Lower lobe of right lung (tissue), 2 donors: ENCODE data around the gene MROH2A. TPM values are rescaled to one million over a fixed set of nuclear protein-coding genes. Genes with fewer than 3 reads are reported as not detected.
A peak's percentile ranks its signal among the peaks of the same experiment; 100 is the strongest.

Experiments used
- ATAC-seq, 2 donors: fragments of 200-7000 bp; cut with Tn5 transposase; one replicate each; pipeline ENCODE4 v1.9.1; 2020 to 2022; ENCODE audit warnings: mild to moderate bottlenecking in 2 of 2, moderate library complexity in 2 of 2
- DNase-seq: peaks from one replicate; pipeline ENCODE4 v3.0.0-alpha.2; 2020
- H3K27ac ChIP-seq: fragments of 200-600 bp; one replicate; pipeline ENCODE4 v1.8.0; 2022
- H3K27me3 ChIP-seq: fragments of 200-600 bp; one replicate; pipeline ENCODE4 v1.8.0; 2022; ENCODE audit warnings: low read depth
- H3K36me3 ChIP-seq: fragments of 200-600 bp; one replicate; pipeline ENCODE4 v1.8.0; 2022; ENCODE audit warnings: mild to moderate bottlenecking
- H3K4me1 ChIP-seq: fragments of 200-600 bp; one replicate; pipeline ENCODE4 v1.8.0; 2022
- H3K4me3 ChIP-seq: fragments of 200-600 bp; one replicate; pipeline ENCODE4 v1.8.0; 2022; ENCODE audit warnings: mild to moderate bottlenecking
- H3K9me3 ChIP-seq: fragments of 200-600 bp; one replicate; pipeline ENCODE4 v1.8.0; 2022
- intact Hi-C: fragments of 100-400 bp; cut with DNase I; formaldehyde crosslinking; loops from one replicate; pipeline ENCODE4 v1.11.0; 2022
- total RNA-seq: library from RNA; stranded (reverse); fragmentation: NEBNext Ultra II Directional; extraction: Animal tissue kit (Norgen Biotek cat#: 25700); gene quantifications from one replicate; pipeline ENCODE4 v1.2.1, GENCODE V29; 2021
- TF ChIP-seq, protein P1 (sequence below): fragments of 200-600 bp; IDR thresholded peaks from one replicate; pipeline ENCODE4 v1.8.0; 2022; ENCODE audit warnings: antibody characterized with exemption, mild to moderate bottlenecking
- donor health status: DM: no; HTN: yes; CAD: no; lungs with severe emphysema.

MROH2A gene
- total RNA-seq, 1 donor from 2014 or later, result not detected

DNA sequence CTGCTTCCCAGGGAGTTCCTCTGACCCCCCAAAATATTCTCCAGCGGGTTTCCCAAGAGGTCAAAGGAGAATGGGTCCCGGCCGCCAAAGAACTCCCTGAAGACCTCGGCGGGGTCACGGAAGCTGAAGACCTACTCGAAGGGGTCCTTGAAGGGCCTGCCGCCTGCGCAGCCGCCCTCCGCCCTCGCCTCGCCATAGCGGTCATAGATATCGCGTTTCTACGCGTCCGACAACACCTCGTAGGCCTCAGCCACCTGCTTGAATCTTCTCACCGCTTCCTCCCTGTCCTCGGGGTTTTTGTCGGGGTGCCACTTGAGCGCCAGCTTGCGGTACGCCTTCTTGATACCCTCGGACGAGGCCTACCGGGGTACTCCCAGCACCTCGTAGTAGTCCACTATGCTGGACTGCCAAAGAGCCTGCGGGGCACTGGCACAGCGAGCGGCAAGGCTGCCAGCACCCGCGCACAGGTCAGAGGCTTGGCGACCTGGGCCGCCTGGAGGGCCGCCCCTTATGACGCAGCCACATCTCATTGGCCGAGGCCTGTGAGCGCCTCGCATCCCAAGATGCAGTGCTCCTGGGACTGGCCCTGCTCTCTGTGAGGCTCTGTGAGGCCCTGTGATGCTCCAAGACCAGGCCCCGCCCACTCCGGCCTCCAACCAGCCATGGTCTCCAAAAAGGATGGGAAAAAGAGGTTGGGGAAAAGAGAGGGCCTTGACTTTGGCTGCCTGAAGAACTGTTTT lies 23.1 kb upstream of the MROH2A start:
- TF ChIP-seq, protein P1, sequence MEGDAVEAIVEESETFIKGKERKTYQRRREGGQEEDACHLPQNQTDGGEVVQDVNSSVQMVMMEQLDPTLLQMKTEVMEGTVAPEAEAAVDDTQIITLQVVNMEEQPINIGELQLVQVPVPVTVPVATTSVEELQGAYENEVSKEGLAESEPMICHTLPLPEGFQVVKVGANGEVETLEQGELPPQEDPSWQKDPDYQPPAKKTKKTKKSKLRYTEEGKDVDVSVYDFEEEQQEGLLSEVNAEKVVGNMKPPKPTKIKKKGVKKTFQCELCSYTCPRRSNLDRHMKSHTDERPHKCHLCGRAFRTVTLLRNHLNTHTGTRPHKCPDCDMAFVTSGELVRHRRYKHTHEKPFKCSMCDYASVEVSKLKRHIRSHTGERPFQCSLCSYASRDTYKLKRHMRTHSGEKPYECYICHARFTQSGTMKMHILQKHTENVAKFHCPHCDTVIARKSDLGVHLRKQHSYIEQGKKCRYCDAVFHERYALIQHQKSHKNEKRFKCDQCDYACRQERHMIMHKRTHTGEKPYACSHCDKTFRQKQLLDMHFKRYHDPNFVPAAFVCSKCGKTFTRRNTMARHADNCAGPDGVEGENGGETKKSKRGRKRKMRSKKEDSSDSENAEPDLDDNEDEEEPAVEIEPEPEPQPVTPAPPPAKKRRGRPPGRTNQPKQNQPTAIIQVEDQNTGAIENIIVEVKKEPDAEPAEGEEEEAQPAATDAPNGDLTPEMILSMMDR, result no peak
- no peak overlapping the region for H3K27ac ChIP-seq
- DNase-seq, result no peak
- no peaks in the 10 kb centered on the region for H3K4me1 ChIP-seq
- no peaks in the 10 kb centered on the region for H3K27me3 ChIP-seq
- H3K36me3 ChIP-seq, result no peaks in the 10 kb centered on the region
- ATAC-seq, result no peak
- H3K4me3 ChIP-seq, result no peak overlapping the region
- intact Hi-C loops, result no loop called here
- peaks cover 8% of the 10 kb centered on the region for H3K9me3 ChIP-seq

DNA sequence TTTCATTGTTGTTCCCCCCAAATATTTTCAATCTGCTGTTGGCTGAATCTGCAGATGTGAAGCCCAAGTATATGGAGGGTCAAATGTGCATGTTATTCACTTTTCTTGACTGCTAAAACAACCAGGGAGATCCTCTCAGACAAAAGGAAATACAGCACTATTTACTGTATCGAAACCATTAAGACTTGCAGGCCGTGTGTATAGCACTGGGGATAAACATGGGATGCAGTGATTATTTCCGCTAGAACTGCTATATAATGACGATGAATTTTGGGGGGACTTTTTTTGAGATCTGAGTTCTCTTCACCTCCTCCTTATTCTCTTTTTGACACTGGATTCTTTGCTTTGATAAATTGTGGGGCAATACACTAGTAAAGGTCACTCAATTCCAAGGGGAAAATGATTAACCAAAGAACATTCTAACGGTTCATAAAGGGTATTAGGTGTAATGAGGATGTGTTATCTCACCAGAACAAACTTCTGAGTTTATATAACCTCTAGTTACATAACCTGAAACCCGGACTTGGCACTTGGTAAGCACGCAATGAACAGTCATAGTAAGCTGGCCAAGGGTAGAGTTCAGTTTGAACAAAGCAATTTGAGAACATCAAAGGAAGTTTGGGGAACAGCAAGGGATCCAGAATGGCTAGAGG lies 21.6 kb upstream of the MROH2A start:
- no peaks in the 10 kb centered on the region for H3K36me3 ChIP-seq
- H3K4me3 ChIP-seq, result no peak overlapping the region
- H3K27ac ChIP-seq, result no peak overlapping the region
- no peaks in the 10 kb centered on the region for H3K4me1 ChIP-seq
- intact Hi-C loops, result no loop called here
- DNase-seq, result no peak
- no peaks in the 10 kb centered on the region for H3K27me3 ChIP-seq
- H3K9me3 ChIP-seq, result no peaks in the 10 kb centered on the region
- ATAC-seq, result peak in 1 of 2 donors; percentile 36
- TF ChIP-seq, protein P1, result no peak

DNA sequence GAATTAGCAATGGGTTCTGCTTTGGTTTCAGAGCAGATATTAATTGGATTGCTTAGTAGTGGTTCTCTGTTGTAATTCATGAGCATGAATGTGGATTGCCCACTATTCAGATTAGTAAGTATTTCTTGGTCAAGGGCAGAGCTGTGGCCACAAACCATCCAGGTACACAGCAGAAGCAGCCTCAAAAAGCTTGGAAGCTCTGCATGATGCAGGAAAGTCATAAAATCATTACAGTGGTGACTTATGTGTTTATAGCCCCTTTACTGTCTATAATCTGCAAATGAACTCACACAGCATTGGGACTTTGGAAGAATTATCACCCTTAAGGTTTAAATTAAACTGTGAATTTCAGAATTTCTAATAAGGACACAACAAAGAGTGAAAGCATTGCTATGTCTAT lies 20.0 kb upstream of the MROH2A start:
- Histone ChIP-seq H3K36me3 (no peaks in the 10 kb centered on the region), H3K27ac (no peak overlapping the region), H3K4me3 (no peak overlapping the region), H3K27me3 (peaks cover 2% of the 10 kb centered on the region), H3K4me1 (no peaks in the 10 kb centered on the region), H3K9me3 (no peaks in the 10 kb centered on the region)
- TF ChIP-seq, protein P1, result no peak
- no peak for ATAC-seq
- intact Hi-C loops, result no loop called here
- no peak for DNase-seq

DNA sequence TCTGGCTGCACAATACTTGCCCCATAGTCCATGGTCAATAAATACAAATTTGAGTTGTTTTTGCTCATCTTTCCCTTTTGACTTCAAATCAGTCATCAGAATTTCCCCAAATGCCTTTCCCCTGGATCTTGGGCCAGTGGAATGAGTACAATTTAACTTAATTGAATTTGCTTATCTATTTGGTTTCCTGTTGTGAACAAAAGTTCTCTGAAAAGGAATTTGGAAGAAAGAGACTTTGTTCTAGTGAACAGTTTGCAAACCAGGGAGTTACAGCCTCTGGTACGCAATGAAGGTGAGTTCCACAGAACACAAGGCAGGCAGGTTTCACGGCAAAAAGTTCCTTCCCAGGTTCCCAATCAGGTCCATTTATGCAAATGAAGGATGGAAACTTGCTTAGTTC lies 19.3 kb upstream of the MROH2A start:
- Histone ChIP-seq H3K4me3 (no peak overlapping the region), H3K36me3 (no peaks in the 10 kb centered on the region), H3K27ac (no peak overlapping the region), H3K9me3 (no peaks in the 10 kb centered on the region), H3K27me3 (peaks cover 5% of the 10 kb centered on the region), H3K4me1 (no peaks in the 10 kb centered on the region)
- intact Hi-C loops, result no loop called here
- TF ChIP-seq, protein P1, result no peak
- ATAC-seq (no peak), DNase-seq (no peak)

DNA sequence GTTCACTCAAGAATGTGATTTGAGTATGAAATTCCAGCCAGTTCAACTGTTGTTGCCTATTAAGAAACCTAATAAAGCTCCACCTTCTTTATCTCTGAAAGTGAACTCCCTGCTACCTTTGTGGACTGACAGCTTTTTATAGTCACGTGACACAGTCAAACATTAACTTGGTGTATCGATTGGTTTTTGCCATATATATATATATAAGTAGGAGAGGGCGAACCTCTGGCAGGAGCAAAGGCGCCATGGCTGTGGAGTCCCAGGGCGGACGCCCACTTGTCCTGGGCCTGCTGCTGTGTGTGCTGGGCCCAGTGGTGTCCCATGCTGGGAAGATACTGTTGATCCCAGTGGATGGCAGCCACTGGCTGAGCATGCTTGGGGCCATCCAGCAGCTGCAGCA lies 18.1 kb upstream of the MROH2A start, which contains the start of gene UGT1A1:
TSS of gene UGT1A1 (plus strand) at position 228 of the 400 bp plus-strand sequence. CDS start at position 246, 18 bp downstream.
- ATAC-seq, result no peak
- Histone ChIP-seq H3K36me3 (no peaks in the 10 kb centered on the region), H3K27ac (no peak within 1 kb of the TSS), H3K9me3 (no peaks in the 10 kb centered on the region), H3K4me3 (no peak within 1 kb of the TSS), H3K4me1 (no peaks in the 10 kb centered on the region), H3K27me3 (peaks cover 5% of the 10 kb centered on the region)
- TF ChIP-seq, protein P1, result no peak
- intact Hi-C loops, result no loop called here
- DNase-seq, result no peak
